Choroid plexus epithelial cell (primary cell): ENCODE results near the gene SLC37A1.

Experiments
- DNase-seq: peaks from one replicate; pipeline ENCODE4 v3.0.0-alpha.2; 2010; ENCODE audit warnings: low read depth
- H3K4me3 ChIP-seq: 2 replicates; pipeline ENCODE4 v1.5.1; 2011; ENCODE audit warnings: low read depth, mild to moderate bottlenecking, control low read depth, low read length, moderate library complexity
- CTCF ChIP-seq: conservative IDR thresholded peaks from 2 replicates; pipeline ENCODE4 v1.5.1; 2011; ENCODE audit warnings: low read depth, mild to moderate bottlenecking, control low read depth, inconsistent platforms, low read length, moderate library complexity

SLC37A1 gene

GRCh38 chr21:42562816-42563215 lies 49.2 kb downstream of the SLC37A1 start:
- TF ChIP-seq CTCF: no peak
- H3K4me3 ChIP-seq: no peak overlapping the region
- DNase-seq: no peak

GRCh38 chr21:42563261-42563660 lies 49.6 kb downstream of the SLC37A1 start:
- no peak for DNase-seq
- no peak for TF ChIP-seq CTCF

GRCh38 chr21:42563686-42564085 lies 50.0 kb downstream of the SLC37A1 start:
- H3K4me3 ChIP-seq: no peak overlapping the region
- TF ChIP-seq CTCF: no peak
- DNase-seq: no peak

More at GRCh38 chr21:42563261-42563660, 49.6 kb downstream of the SLC37A1 start:
- no peak overlapping the region for H3K4me3 ChIP-seq

GRCh38 chr21:42564561-42564971 lies 50.9 kb downstream of the SLC37A1 start:
- H3K4me3 ChIP-seq: no peak overlapping the region
- no peak for TF ChIP-seq CTCF
- DNase-seq: no peak

- no peak for DNase-seq
- no peak overlapping the region for H3K4me3 ChIP-seq
- TF ChIP-seq CTCF: no peak
Measured at GRCh38 chr21:42565206-42565810, 51.7 kb downstream of the SLC37A1 start.

- no peak for DNase-seq
- no peak for TF ChIP-seq CTCF
- H3K4me3 ChIP-seq: no peak overlapping the region
Measured at GRCh38 chr21:42565886-42566523, 52.4 kb downstream of the SLC37A1 start.
